HG03280 (cell line): ENCODE results near the gene TRAK1.
"Not testable (repeated sequence)": the region's sequence is repeated elsewhere in the genome, so short reads cannot be mapped to it uniquely, and the experiment has no call there.

Experiments
- ATAC-seq: cut with Tn5 transposase; IDR thresholded peaks from one replicate; pipeline ENCODE4 v1.9.1; 2021; ENCODE audit warnings: mild to moderate bottlenecking, moderate library complexity; ENCODE audit not compliant: unreplicated experiment

The TRAK1 gene

DNA sequence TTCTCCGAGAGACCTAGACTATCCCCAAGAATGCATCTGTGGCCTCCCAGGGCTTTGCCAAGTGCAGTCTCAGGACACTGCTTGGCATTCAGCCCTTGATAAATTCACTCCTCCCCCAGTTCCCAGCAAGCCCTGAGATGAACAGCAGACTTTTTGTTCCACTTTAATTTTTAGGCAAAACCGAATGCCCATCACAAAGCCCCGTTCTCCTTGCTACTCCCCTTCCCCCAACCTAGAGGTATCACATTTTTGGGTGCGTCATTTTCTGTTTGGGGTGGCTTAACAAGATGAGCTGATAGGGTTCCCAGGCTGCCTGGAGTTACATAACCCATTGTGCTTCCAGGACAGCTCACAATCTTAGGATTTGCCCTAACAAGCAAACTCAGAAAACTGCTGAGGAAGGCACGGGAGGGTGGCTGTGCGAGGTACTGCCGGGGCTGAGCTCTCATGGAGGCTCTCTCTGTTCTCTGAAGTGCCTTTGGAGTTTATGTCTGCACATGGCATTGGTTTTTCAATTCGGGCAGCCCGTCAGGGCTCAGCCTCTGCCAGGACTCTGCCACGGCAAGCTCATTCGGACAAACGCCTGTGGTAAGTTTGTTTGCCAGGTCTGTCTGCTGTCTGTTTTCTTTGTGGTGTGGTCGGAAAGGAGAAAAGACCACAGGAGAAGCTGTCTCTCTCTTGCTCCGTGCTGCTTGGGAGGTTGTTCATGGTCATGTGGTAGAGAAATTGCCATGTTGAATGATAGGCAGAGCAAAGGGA is at the start of gene TRAK1:
Gene TRAK1 (plus strand): TSS at position 385 of the 759 bp plus-strand sequence. CDS start 113 bp downstream, at position 498.
- no peak for ATAC-seq

GRCh38 chr3:42042747-42043098 is 48.4 kb upstream of the TRAK1 start:
- ATAC-seq = no peak

GRCh38 chr3:42043099-42043813 is 47.9 kb upstream of the TRAK1 start:
- ATAC-seq = no peak

DNA sequence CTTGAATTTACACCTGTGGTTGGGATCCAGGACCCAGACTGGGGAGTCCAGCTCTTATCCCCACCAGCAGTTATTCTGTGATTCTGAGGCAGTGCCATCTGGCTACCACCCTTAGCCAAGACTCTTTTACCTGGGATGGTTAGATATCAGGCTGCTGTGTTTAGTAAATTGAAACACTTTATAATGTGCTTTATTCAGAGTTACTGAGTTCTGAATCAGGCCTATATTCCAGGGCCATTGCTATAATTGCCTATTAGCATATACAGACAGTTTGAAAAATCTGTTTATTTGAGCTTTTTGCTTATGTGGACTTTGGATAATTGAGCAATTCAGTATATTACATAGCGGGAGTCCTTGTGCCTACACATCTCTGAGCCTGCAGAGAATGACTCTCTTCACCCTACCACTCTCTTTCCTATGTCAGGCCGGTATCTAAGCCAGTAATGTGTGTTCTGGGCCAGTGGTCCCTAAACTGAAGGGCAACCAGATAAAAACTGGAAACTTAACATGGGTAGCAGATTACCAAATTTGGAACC is 45.4 kb upstream of the TRAK1 start:
- ATAC-seq = no peak

DNA sequence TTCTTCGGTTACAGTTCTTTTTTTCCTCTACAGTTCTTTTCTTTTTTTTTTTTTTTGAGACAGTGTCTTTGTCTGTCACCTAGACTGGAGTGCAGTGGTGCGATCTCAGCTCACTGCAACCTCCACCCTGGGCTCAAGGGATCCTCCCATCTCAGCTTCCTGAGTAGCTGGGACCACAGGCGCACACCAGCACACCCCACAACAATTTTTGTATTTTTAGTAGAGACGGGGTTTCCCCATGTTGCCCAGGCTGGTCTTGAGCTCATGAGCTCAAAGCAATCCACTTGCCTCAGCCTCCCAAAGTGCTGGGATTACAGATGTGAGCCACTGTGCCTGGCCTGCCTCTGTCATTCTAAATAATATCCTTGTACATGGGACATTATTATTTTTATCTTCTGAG is 42.6 kb upstream of the TRAK1 start:
- not testable (repeated sequence) for ATAC-seq

- no peak for ATAC-seq
These were observed 41.0 kb upstream of the TRAK1 start for GRCh38 chr3:42050126-42050525.

- ATAC-seq = no peak
These were observed 39.6 kb upstream of the TRAK1 start for GRCh38 chr3:42051384-42052131.

DNA sequence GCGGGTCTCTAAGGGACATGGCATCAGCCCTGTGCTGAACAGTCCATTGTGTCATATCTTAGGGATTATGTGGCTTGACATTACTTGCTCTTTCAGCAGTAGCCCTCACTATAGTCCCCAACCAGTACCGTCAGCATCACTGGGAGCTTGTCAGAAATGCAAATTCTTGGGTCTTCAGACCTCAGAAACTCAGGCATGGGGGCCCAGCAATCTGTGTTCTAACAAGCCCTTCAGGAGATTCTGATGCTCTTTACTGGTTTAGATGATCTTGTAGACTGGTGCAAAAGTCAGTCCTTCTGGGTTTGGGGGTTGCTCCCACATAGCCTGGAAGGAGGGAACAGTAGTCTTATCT is 39.0 kb upstream of the TRAK1 start:
- peak; percentile 68 for ATAC-seq

DNA sequence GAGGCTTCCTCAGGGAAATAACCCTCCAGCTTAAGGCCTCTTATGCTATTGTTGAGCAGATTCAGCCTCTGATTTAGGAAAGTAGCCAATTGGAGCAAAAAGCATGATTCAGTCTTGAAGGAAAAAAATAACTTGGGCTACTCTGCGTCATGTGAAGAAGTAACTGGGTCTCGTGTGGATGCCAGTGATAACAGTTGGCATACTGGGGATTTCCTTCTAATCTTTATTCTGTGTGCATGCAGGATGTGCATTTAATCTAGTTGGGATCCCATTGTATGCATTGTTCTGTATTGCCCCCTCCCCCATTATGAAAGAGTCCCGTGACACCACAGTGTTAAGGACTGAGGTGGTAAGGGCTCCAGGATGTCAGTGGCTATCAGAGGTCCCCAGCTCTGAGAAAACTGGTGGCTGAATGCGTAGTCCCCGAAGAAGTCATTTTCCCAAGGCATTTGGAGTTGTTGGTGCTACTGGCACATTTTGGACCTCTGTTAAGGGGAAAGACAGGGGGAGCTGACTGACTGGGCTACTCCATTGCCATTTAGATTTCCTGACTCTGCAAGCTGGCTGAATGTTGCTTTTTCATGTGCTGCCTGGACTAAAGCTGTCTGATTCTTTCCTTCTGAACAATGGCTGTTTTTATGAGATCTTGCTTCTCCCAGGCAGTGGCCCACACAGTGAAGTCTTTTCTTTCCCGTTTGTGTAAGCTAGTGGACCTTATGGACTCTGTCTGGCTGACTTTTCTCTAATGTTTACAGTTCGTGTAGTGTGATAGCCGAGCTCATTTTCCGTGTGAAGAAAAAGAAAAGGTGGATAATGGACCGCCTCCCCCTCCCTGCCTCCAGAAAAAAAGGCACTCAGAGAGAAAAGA is 38.4 kb upstream of the TRAK1 start:
- ATAC-seq = no peak

- no peak for ATAC-seq
These were observed 37.7 kb upstream of the TRAK1 start for GRCh38 chr3:42053476-42053875.

- no peak for ATAC-seq
These were observed 35.9 kb upstream of the TRAK1 start for GRCh38 chr3:42055291-42055690.

DNA sequence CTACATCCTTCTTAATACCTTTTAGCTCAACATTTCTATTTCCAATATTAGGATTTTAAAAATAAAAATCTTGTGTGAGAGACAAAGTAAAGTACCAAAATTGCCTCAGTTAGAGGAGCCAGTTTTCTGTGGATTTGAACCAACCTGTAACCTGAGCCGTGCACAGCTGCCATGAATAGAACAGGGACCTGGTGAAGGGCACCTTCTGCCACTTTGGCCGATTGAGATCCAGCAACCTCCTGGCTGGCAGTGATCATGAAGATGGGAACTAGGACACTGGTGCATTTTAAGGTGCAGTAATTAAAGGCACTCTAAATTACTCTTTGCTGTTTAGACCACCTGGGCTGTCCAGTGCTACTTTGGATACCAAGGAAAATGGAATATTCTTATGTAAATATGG is 34.3 kb upstream of the TRAK1 start:
- ATAC-seq = no peak

DNA sequence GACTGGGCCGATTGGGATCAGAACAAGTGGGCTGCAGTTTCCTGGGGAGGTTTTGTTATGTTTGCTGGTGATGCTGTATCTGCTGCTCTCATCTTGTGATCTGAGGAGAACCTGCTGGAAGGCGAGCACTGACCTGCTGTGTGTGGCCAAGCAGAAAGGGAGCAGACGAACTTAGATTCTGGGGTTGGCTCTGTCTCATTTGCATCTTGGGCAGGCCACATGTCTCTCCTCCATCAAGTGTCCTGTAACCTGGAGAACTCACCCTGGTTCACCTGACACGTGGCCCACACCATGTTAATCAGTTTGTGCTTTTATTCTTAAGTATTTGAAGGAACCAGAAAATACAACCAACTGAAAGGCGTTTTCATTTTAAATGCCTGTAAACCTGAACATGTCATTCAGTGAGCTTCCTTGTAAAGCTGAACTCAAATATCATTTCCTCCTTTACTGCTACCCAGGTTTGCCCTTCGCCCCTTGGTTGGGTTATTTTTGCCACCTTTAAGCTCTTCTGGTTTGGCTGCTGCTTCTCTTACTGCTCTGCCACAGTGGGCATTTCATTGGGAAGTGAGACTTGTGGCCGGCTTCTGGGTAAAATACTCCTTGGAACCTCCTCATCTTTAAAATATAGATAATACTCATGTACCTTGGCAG is 33.5 kb upstream of the TRAK1 start:
- peak; percentile 81 for ATAC-seq

- ATAC-seq = no peak
These were observed 30.0 kb upstream of the TRAK1 start for GRCh38 chr3:42061025-42061712.

- no peak for ATAC-seq
These were observed 29.3 kb upstream of the TRAK1 start for GRCh38 chr3:42061713-42062380.

GRCh38 chr3:42062464-42062863 is 28.7 kb upstream of the TRAK1 start:
- no peak for ATAC-seq

- no peak for ATAC-seq
These were observed 27.3 kb upstream of the TRAK1 start for GRCh38 chr3:42063888-42064287.

GRCh38 chr3:42066516-42067181 is 24.5 kb upstream of the TRAK1 start:
- ATAC-seq = peak; percentile 62
